ENCODE measurements around the gene ITPRID2. TPM values are rescaled to one million over a fixed set of nuclear protein-coding genes. Genes with fewer than 3 reads are reported as not detected.
"Not testable (repeated sequence)": the region's sequence is repeated elsewhere in the genome, so short reads cannot be mapped to it uniquely, and the experiment has no call there.

The ITPRID2 gene
- total RNA-seq, 1 donor from 2014 or later = 106 TPM

- DNase-seq (ENCODE audit: low read depth) = peak; percentile 45
Observed at GRCh38 chr2:181916726-181917718, 25.5 kb downstream of the ITPRID2 start.

GRCh38 chr2:181918188-181918587 is 26.7 kb downstream of the ITPRID2 start:
- DNase-seq (ENCODE audit: low read depth) = no peak

GRCh38 chr2:181923121-181923520 is 31.6 kb downstream of the ITPRID2 start:
- no peak for DNase-seq (ENCODE audit: low read depth)

GRCh38 chr2:181924336-181924735 is 32.8 kb downstream of the ITPRID2 start:
- no peak for DNase-seq (ENCODE audit: low read depth)

- no peak for DNase-seq (ENCODE audit: low read depth)
Observed at GRCh38 chr2:181934694-181935093, 43.2 kb downstream of the ITPRID2 start.

- DNase-seq (ENCODE audit: low read depth) = peak; percentile 62
Observed at GRCh38 chr2:181937473-181937872, 45.9 kb downstream of the ITPRID2 start.

GRCh38 chr2:181943411-181944124 is 52.0 kb downstream of the ITPRID2 start:
- DNase-seq (ENCODE audit: low read depth) = no peak

GRCh38 chr2:181944164-181944913 is 52.8 kb downstream of the ITPRID2 start:
- DNase-seq (ENCODE audit: low read depth) = no peak

- no peak for DNase-seq (ENCODE audit: low read depth)
Observed at GRCh38 chr2:181944914-181945291, 53.4 kb downstream of the ITPRID2 start.

GRCh38 chr2:181946444-181947127 is 55.1 kb downstream of the ITPRID2 start:
- no peak for DNase-seq (ENCODE audit: low read depth)

GRCh38 chr2:181947273-181947672 is 55.7 kb downstream of the ITPRID2 start:
- no peak for DNase-seq (ENCODE audit: low read depth)

GRCh38 chr2:181948227-181948626 is 56.7 kb downstream of the ITPRID2 start:
- no peak for DNase-seq (ENCODE audit: low read depth)

GRCh38 chr2:181949047-181949446 is 57.5 kb downstream of the ITPRID2 start:
- DNase-seq (ENCODE audit: low read depth) = no peak

- no peak for DNase-seq (ENCODE audit: low read depth)
Observed at GRCh38 chr2:181952404-181953226, 61.1 kb downstream of the ITPRID2 start.

GRCh38 chr2:181953881-181954537 is 62.5 kb downstream of the ITPRID2 start:
- DNase-seq (ENCODE audit: low read depth) = peak; percentile 68

GRCh38 chr2:181954538-181954883 is 63.0 kb downstream of the ITPRID2 start:
- no peak for DNase-seq (ENCODE audit: low read depth)

GRCh38 chr2:181955010-181955409 is 63.5 kb downstream of the ITPRID2 start:
- DNase-seq (ENCODE audit: low read depth) = peak; percentile 51

GRCh38 chr2:181955866-181956265 is 64.3 kb downstream of the ITPRID2 start:
- DNase-seq (ENCODE audit: low read depth) = not testable (repeated sequence)

GRCh38 chr2:181957668-181958067 is 66.1 kb downstream of the ITPRID2 start:
- peak; percentile 62 for DNase-seq (ENCODE audit: low read depth)

- DNase-seq (ENCODE audit: low read depth) = no peak
Observed at GRCh38 chr2:181958726-181959125, 67.2 kb downstream of the ITPRID2 start.

Data from renal cortical epithelial cell (primary cell).